Measurements from ENCODE around the gene RIPK3. TPM values are rescaled to one million over a fixed set of nuclear protein-coding genes. Genes with fewer than 3 reads are reported as not detected.

RIPK3 gene
- polyA plus RNA-seq, 3 donors = 2.3 to 3.6 (median 3.1) TPM

Other genes starting within 250 kb of the RIPK3 start
- 10 to 100 TPM; 25.5 to 32.6 (median 27.3) TPM for gene PCK2, start 245.7 kb downstream of the RIPK3 start, polyA plus RNA-seq (ENCODE audit: insufficient read length in 3 of 3)
- gene DCAF11, start 225.2 kb downstream of the RIPK3 start, polyA plus RNA-seq (ENCODE audit: insufficient read length in 3 of 3) = 10 to 100 TPM; 75.4 to 83.3 (median 77.3) TPM
- gene NRL, start 225.0 kb downstream of the RIPK3 start, polyA plus RNA-seq (ENCODE audit: insufficient read length in 3 of 3) = 1 to 10 TPM; 1.8 to 3.7 (median 2.9) TPM
- under 1 TPM; 0.68 to 0.86 (median 0.79) TPM for gene FITM1, start 209.3 kb downstream of the RIPK3 start, polyA plus RNA-seq (ENCODE audit: insufficient read length in 3 of 3)
- gene PSME1, start 203.8 kb downstream of the RIPK3 start, polyA plus RNA-seq (ENCODE audit: insufficient read length in 3 of 3) = 100 to 1,000 TPM; 216 to 231 (median 224) TPM
- 10 to 100 TPM; 11.9 to 20.1 (median 15.3) TPM for gene EMC9, start 198.4 kb downstream of the RIPK3 start, polyA plus RNA-seq (ENCODE audit: insufficient read length in 3 of 3)
- gene PSME2, start 193.4 kb downstream of the RIPK3 start, polyA plus RNA-seq (ENCODE audit: insufficient read length in 3 of 3) = 100 to 1,000 TPM; 165 to 179 (median 171) TPM
- gene RNF31, start 192.5 kb downstream of the RIPK3 start, polyA plus RNA-seq (ENCODE audit: insufficient read length in 3 of 3) = 10 to 100 TPM; 41.5 to 46.9 (median 43.4) TPM
- gene IRF9, start 178.7 kb downstream of the RIPK3 start, polyA plus RNA-seq (ENCODE audit: insufficient read length in 3 of 3) = 10 to 100 TPM; 56.8 to 60.1 (median 57.5) TPM
- gene REC8, start 167.9 kb downstream of the RIPK3 start, polyA plus RNA-seq (ENCODE audit: insufficient read length in 3 of 3) = 10 to 100 TPM; 47.5 to 51.6 (median 50.0) TPM
- gene IPO4, start 151.2 kb downstream of the RIPK3 start, polyA plus RNA-seq (ENCODE audit: insufficient read length in 3 of 3) = 10 to 100 TPM; 31.4 to 35.6 (median 33.1) TPM
- 10 to 100 TPM; 36.9 to 40.9 (median 39.0) TPM for gene TM9SF1, start 144.6 kb downstream of the RIPK3 start, polyA plus RNA-seq (ENCODE audit: insufficient read length in 3 of 3)
- gene TSSK4, start 134.3 kb downstream of the RIPK3 start, polyA plus RNA-seq (ENCODE audit: insufficient read length in 3 of 3) = 1 to 10 TPM; 3.2 to 4.1 (median 4.0) TPM
- 10 to 100 TPM; 50.7 to 61.2 (median 55.7) TPM for gene CHMP4A, start 126.5 kb downstream of the RIPK3 start, polyA plus RNA-seq (ENCODE audit: insufficient read length in 3 of 3)
- 10 to 100 TPM; 10.2 to 12.9 (median 12.5) TPM for gene MDP1, start 123.9 kb downstream of the RIPK3 start, polyA plus RNA-seq (ENCODE audit: insufficient read length in 3 of 3)
- gene NEDD8, start 107.6 kb downstream of the RIPK3 start, polyA plus RNA-seq (ENCODE audit: insufficient read length in 3 of 3) = 100 to 1,000 TPM; 253 to 284 (median 266) TPM
- gene GMPR2, start 107.1 kb downstream of the RIPK3 start, polyA plus RNA-seq (ENCODE audit: insufficient read length in 3 of 3) = 100 to 1,000 TPM; 105 to 133 (median 125) TPM
- 10 to 100 TPM; 64.3 to 71.3 (median 67.3) TPM for gene TINF2, start 97.4 kb downstream of the RIPK3 start, polyA plus RNA-seq (ENCODE audit: insufficient read length in 3 of 3)
- gene TGM1, start 76.8 kb downstream of the RIPK3 start, polyA plus RNA-seq (ENCODE audit: insufficient read length in 3 of 3) = 1 to 10 TPM; 1.2 to 1.9 (median 1.2) TPM
- 10 to 100 TPM; 18.2 to 19.0 (median 18.5) TPM for gene RABGGTA, start 68.4 kb downstream of the RIPK3 start, polyA plus RNA-seq (ENCODE audit: insufficient read length in 3 of 3)
- 10 to 100 TPM; 38.6 to 45.5 (median 42.6) TPM for gene DHRS1, start 40.2 kb downstream of the RIPK3 start, polyA plus RNA-seq (ENCODE audit: insufficient read length in 3 of 3)
- 10 to 100 TPM; 26.2 to 26.6 (median 26.4) TPM for gene NOP9, start 40.1 kb downstream of the RIPK3 start, polyA plus RNA-seq (ENCODE audit: insufficient read length in 3 of 3)
- gene CIDEB, start 32.0 kb downstream of the RIPK3 start, polyA plus RNA-seq (ENCODE audit: insufficient read length in 3 of 3) = 10 to 100 TPM; 28.5 to 29.4 (median 28.9) TPM
- gene LTB4R2, start 29.9 kb downstream of the RIPK3 start, polyA plus RNA-seq (ENCODE audit: insufficient read length in 3 of 3) = 1 to 10 TPM; 1.8 to 2.2 (median 1.9) TPM
- gene LTB4R, start 28.5 kb downstream of the RIPK3 start, polyA plus RNA-seq (ENCODE audit: insufficient read length in 3 of 3) = 1 to 10 TPM; 2.4 to 2.9 (median 2.9) TPM
- 10 to 100 TPM; 12.8 to 23.7 (median 17.2) TPM for gene ADCY4, start 4.9 kb downstream of the RIPK3 start, polyA plus RNA-seq (ENCODE audit: insufficient read length in 3 of 3)
- gene NFATC4, start 28.2 kb upstream of the RIPK3 start, polyA plus RNA-seq (ENCODE audit: insufficient read length in 3 of 3) = 10 to 100 TPM; 45.0 to 50.5 (median 49.7) TPM
- 10 to 100 TPM; 40.3 to 47.7 (median 40.4) TPM for gene NYNRIN, start 59.0 kb upstream of the RIPK3 start, polyA plus RNA-seq (ENCODE audit: insufficient read length in 3 of 3)
- 1 to 10 TPM; 2.2 to 3.0 (median 2.6) TPM for gene CBLN3, start 89.7 kb upstream of the RIPK3 start, polyA plus RNA-seq (ENCODE audit: insufficient read length in 3 of 3)
- gene KHNYN, start 90.0 kb upstream of the RIPK3 start, polyA plus RNA-seq (ENCODE audit: insufficient read length in 3 of 3) = 10 to 100 TPM; 41.0 to 42.4 (median 41.1) TPM
- 10 to 100 TPM; 49.7 to 54.8 (median 51.9) TPM for gene SDR39U1, start 102.8 kb upstream of the RIPK3 start, polyA plus RNA-seq (ENCODE audit: insufficient read length in 3 of 3)
- gene CMA1, start 168.3 kb upstream of the RIPK3 start, polyA plus RNA-seq (ENCODE audit: insufficient read length in 3 of 3) = under 1 TPM in 2 of 3 donors, not detected in 1; 0.26 to 0.38 TPM
- gene CTSG, start 236.3 kb upstream of the RIPK3 start, polyA plus RNA-seq (ENCODE audit: insufficient read length in 3 of 3) = under 1 TPM; 0.18 to 0.93 (median 0.42) TPM